HL-60/S4 treated with retinoic acid at 250 ng/mL for 4 days and 3 days (cell line): Measurements from ENCODE around the gene S100P.
"Not testable (repeated sequence)": the region's sequence is repeated elsewhere in the genome, so short reads cannot be mapped to it uniquely, and the experiment has no call there.

ENCODE experiments used
- in situ Hi-C: fragments of 300-500 bp; cut with MboI; formaldehyde crosslinking; loops from 2 replicates; pipeline ENCODE4 v1.7.0; 2022; ENCODE audit warnings: low sequenced_read_pairs

S100P gene

GRCh38 chr4:6719611-6720179 lies 26.0 kb downstream of the S100P start:
- in situ Hi-C loops = loop anchor here (10.0 kb wide), 2 partner anchors 325 to 355 kb away; partner anchors contain the start of gene TADA2B

- in situ Hi-C loops = no loop called here
Measured at GRCh38 chr4:6720202-6720699, 26.6 kb downstream of the S100P start.

GRCh38 chr4:6721121-6721520 lies 27.4 kb downstream of the S100P start:
- in situ Hi-C loops = no loop called here

- in situ Hi-C loops = no loop called here
Measured at GRCh38 chr4:6722891-6723290, 29.2 kb downstream of the S100P start.

- in situ Hi-C loops = no loop called here
Measured at GRCh38 chr4:6723851-6724250, 30.2 kb downstream of the S100P start.

GRCh38 chr4:6724421-6725111 lies 30.9 kb downstream of the S100P start:
- in situ Hi-C loops = no loop called here

- in situ Hi-C loops = not testable (repeated sequence)
Measured at GRCh38 chr4:6725427-6725961, 31.8 kb downstream of the S100P start.

- in situ Hi-C loops = no loop called here
Measured at GRCh38 chr4:6727081-6727942, 33.6 kb downstream of the S100P start.

- in situ Hi-C loops = no loop called here
Measured at GRCh38 chr4:6727943-6728250, 34.2 kb downstream of the S100P start.

- in situ Hi-C loops = no loop called here
Measured at GRCh38 chr4:6728320-6729029, 34.8 kb downstream of the S100P start.

- in situ Hi-C loops = no loop called here
Measured at GRCh38 chr4:6730603-6731317, 37.1 kb downstream of the S100P start.

- in situ Hi-C loops = no loop called here
Measured at GRCh38 chr4:6731318-6731675, 37.6 kb downstream of the S100P start.

GRCh38 chr4:6731780-6732179 lies 38.1 kb downstream of the S100P start:
- in situ Hi-C loops = no loop called here

- in situ Hi-C loops = no loop called here
Measured at GRCh38 chr4:6732441-6733357, 39.0 kb downstream of the S100P start.

GRCh38 chr4:6733358-6734164 lies 39.9 kb downstream of the S100P start:
- in situ Hi-C loops = no loop called here

- in situ Hi-C loops = no loop called here
Measured at GRCh38 chr4:6734165-6734786, 40.6 kb downstream of the S100P start.

- in situ Hi-C loops = no loop called here
Measured at GRCh38 chr4:6739920-6740319, 46.2 kb downstream of the S100P start.

GRCh38 chr4:6740347-6740746 lies 46.7 kb downstream of the S100P start:
- in situ Hi-C loops = no loop called here
